Naive thymus-derived CD8-positive, alpha-beta T cell (primary cell): Measurements from ENCODE around the gene SSTR4. TPM values are rescaled to one million over a fixed set of nuclear protein-coding genes. Genes with fewer than 3 reads are reported as not detected.
"Not testable (repeated sequence)": the region's sequence is repeated elsewhere in the genome, so short reads cannot be mapped to it uniquely, and the experiment has no call there.

Experiments used
- ATAC-seq, 2 donors: fragments of 150-1000 bp; cut with Tn5 transposase in 1 of 2; sonication (Bioruptor Pico), chemical (Tn5 transposase) in 1 of 2; 1 replicate in 1 of 2; 2 replicates in 1 of 2; pipeline ENCODE4 v1.10.0; 2021; ENCODE audit warnings: mild to moderate bottlenecking in 2 of 2, moderate library complexity in 2 of 2
- POLR2A ChIA-PET: fragments of 350-600 bp; sonication (Branson Sonifier 250); formaldehyde crosslinking; loops from one replicate; lab custom pipeline; 2021; ENCODE audit warnings: antibody characterized with exemption; lab: Charles Lee
- DNase-seq, 10 donors: peaks; one replicate each; pipeline versions ENCODE4 v3.0.0 to v3.0.0-alpha.2; 2020 to 2022
- H3K27ac Mint-ChIP-seq, 10 donors: one replicate each; pipeline ENCODE4 v1.8.0; 2020 to 2022; ENCODE audit warnings: mild to moderate bottlenecking in 10 of 10, mixed read lengths in 10 of 10, moderate library complexity in 4 of 10, inconsistent platforms in 1 of 10
- H3K27me3 Mint-ChIP-seq, 5 donors: one replicate each; pipeline ENCODE4 v1.8.0; 2021 to 2022; ENCODE audit warnings: mixed read lengths in 5 of 5
- H3K36me3 Mint-ChIP-seq, 3 donors: one replicate each; pipeline ENCODE4 v1.8.0; 2020 to 2022; ENCODE audit warnings: mixed read lengths in 3 of 3, mild to moderate bottlenecking in 2 of 3, inconsistent platforms in 1 of 3
- H3K4me1 Mint-ChIP-seq, 4 donors: one replicate each; pipeline ENCODE4 v1.8.0; 2021 to 2022; ENCODE audit warnings: mixed read lengths in 4 of 4
- H3K4me3 Mint-ChIP-seq, 10 donors: one replicate each; pipeline ENCODE4 v1.8.0; 2020 to 2022; ENCODE audit warnings: mild to moderate bottlenecking in 10 of 10, mixed read lengths in 10 of 10, moderate library complexity in 6 of 10, inconsistent platforms in 1 of 10
- H3K9me3 Mint-ChIP-seq, 9 donors: one replicate each; pipeline ENCODE4 v1.8.0; 2020 to 2022; ENCODE audit warnings: mixed read lengths in 9 of 9, mild to moderate bottlenecking in 3 of 9, inconsistent platforms in 1 of 9, moderate library complexity in 1 of 9
- polyA plus RNA-seq, 3 donors: library from polyadenylated mRNA; unstranded; fragments of 300-500 nt; fragmentation: Illumina TruSeq; gene quantifications; one replicate each; pipeline ENCODE4 v1.2.3, GENCODE V29; 2021
- total RNA-seq, 8 experiments: library from RNA in 2 of 8; stranded (reverse) in 2 of 8; gene quantifications; one replicate each; pipeline ENCODE4 v1.2.3 and lab custom pipeline; 2021 to 2026

Gene SSTR4, protein sequence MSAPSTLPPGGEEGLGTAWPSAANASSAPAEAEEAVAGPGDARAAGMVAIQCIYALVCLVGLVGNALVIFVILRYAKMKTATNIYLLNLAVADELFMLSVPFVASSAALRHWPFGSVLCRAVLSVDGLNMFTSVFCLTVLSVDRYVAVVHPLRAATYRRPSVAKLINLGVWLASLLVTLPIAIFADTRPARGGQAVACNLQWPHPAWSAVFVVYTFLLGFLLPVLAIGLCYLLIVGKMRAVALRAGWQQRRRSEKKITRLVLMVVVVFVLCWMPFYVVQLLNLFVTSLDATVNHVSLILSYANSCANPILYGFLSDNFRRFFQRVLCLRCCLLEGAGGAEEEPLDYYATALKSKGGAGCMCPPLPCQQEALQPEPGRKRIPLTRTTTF
- total RNA-seq (not detected), polyA plus RNA-seq (not detected), total RNA-seq (lab: John Stamatoyannopoulos, UW) (0 reads per million in 6 experiments)

- Mint-ChIP-seq H3K27ac (no peak within 1 kb of the TSS), H3K4me3 (no peak within 1 kb of the TSS), H3K36me3 (no peaks in the 10 kb centered on the region), H3K9me3 (peaks cover 0 to 3% (median 0%) of the 10 kb centered on the region in 9 donors), H3K27me3 (peaks cover 11 to 43% (median 27%) of the 10 kb centered on the region in 5 donors), H3K4me1 (peaks cover 0 to 2% (median 0%) of the 10 kb centered on the region in 4 donors)
- DNase-seq (no peak), ATAC-seq (no peak)
- POLR2A ChIA-PET = no interaction called here
Measured at GRCh38 chr20:23034721-23035671, at the start of gene SSTR4. Gene SSTR4 (plus strand): TSS chr20:23035312. CDS start chr20:23035484, 172 bp downstream.

GRCh38 chr20:22986601-22987000 is 48.5 kb upstream of the SSTR4 start:
- Mint-ChIP-seq H3K9me3 (peaks cover 0 to 9% (median 2%) of the 10 kb centered on the region in 9 donors), H3K27ac (no peak overlapping the region), H3K4me1 (no peaks in the 10 kb centered on the region), H3K36me3 (no peaks in the 10 kb centered on the region), H3K4me3 (no peak overlapping the region), H3K27me3 (peaks cover 0 to 9% (median 8%) of the 10 kb centered on the region in 5 donors)
- POLR2A ChIA-PET = no interaction called here
- ATAC-seq = no peak
- no peak for DNase-seq

GRCh38 chr20:22991424-22991823 is 43.7 kb upstream of the SSTR4 start:
- H3K27ac Mint-ChIP-seq, H3K27me3 Mint-ChIP-seq, DNase-seq, H3K4me3 Mint-ChIP-seq, ATAC-seq, POLR2A ChIA-PET, H3K4me1 Mint-ChIP-seq, H3K36me3 Mint-ChIP-seq: not testable (repeated sequence)
- H3K9me3 Mint-ChIP-seq = peaks cover 0 to 10% (median 5%) of the 10 kb centered on the region in 9 donors

- Mint-ChIP-seq H3K4me1 (no peaks in the 10 kb centered on the region), H3K9me3 (peaks cover 0 to 10% (median 5%) of the 10 kb centered on the region in 9 donors)
Measured at GRCh38 chr20:22993823-22994222, 41.3 kb upstream of the SSTR4 start.

GRCh38 chr20:22995923-22996322 is 39.2 kb upstream of the SSTR4 start:
- H3K36me3 Mint-ChIP-seq = no peaks in the 10 kb centered on the region
- no peak for ATAC-seq
- H3K27ac Mint-ChIP-seq = no peak overlapping the region
- H3K4me1 Mint-ChIP-seq = no peaks in the 10 kb centered on the region
- DNase-seq = no peak
- no peak overlapping the region for H3K4me3 Mint-ChIP-seq
- peaks cover 0 to 9% (median 0%) of the 10 kb centered on the region in 5 donors for H3K27me3 Mint-ChIP-seq
- POLR2A ChIA-PET = no interaction called here
- peaks cover 0 to 10% (median 4%) of the 10 kb centered on the region in 9 donors for H3K9me3 Mint-ChIP-seq

More at GRCh38 chr20:22993823-22994222, 41.3 kb upstream of the SSTR4 start:
- DNase-seq (no peak), ATAC-seq (no peak)
- POLR2A ChIA-PET = no interaction called here
- peaks cover 0 to 9% (median 0%) of the 10 kb centered on the region in 5 donors for H3K27me3 Mint-ChIP-seq
- H3K27ac Mint-ChIP-seq = no peak overlapping the region
- H3K36me3 Mint-ChIP-seq = no peaks in the 10 kb centered on the region
- no peak overlapping the region for H3K4me3 Mint-ChIP-seq

DNA sequence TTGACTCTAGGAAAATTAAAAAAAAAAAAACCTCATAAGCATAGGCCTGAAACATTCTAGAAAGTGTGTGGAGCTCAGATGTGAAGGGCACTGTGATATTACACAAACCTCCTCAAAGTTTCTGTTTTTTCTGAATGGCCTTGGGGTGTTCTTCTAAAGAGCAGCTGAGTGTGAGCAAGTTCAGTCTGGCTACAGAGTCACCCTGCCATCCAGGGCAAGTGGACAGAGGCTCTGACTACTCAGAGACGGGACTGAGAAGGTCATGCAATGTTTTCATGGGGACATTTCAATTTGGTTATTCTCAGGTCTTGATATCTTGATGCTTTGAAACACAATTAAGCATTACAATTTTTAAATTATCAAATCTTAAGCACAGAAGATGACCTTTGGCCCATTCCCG is 36.6 kb upstream of the SSTR4 start:
- DNase-seq (no peak), ATAC-seq (no peak)
- no peak overlapping the region for H3K27ac Mint-ChIP-seq
- H3K9me3 Mint-ChIP-seq = peaks cover 0 to 4% (median 0%) of the 10 kb centered on the region in 9 donors
- H3K27me3 Mint-ChIP-seq = peaks cover 0 to 3% (median 0%) of the 10 kb centered on the region in 5 donors
- POLR2A ChIA-PET = no interaction called here
- H3K4me3 Mint-ChIP-seq = no peak overlapping the region
- no peaks in the 10 kb centered on the region for H3K36me3 Mint-ChIP-seq
- H3K4me1 Mint-ChIP-seq = no peaks in the 10 kb centered on the region

- peaks cover 0 to 3% (median 0%) of the 10 kb centered on the region in 5 donors for H3K27me3 Mint-ChIP-seq
- H3K4me1 Mint-ChIP-seq = no peaks in the 10 kb centered on the region
- POLR2A ChIA-PET = no interaction called here
- no peak overlapping the region for H3K27ac Mint-ChIP-seq
- no peak overlapping the region for H3K4me3 Mint-ChIP-seq
- H3K36me3 Mint-ChIP-seq = no peaks in the 10 kb centered on the region
- ATAC-seq = no peak
- peaks cover 0 to 2% (median 0%) of the 10 kb centered on the region in 9 donors for H3K9me3 Mint-ChIP-seq
- DNase-seq = no peak
Measured at GRCh38 chr20:22999756-23000155, 35.4 kb upstream of the SSTR4 start.

- peaks cover 0 to 2% (median 0%) of the 10 kb centered on the region in 9 donors for H3K9me3 Mint-ChIP-seq
- H3K36me3 Mint-ChIP-seq = no peaks in the 10 kb centered on the region
- POLR2A ChIA-PET = no interaction called here
- H3K4me3 Mint-ChIP-seq = no peak overlapping the region
- DNase-seq (no peak), ATAC-seq (no peak)
- no peak overlapping the region for H3K27ac Mint-ChIP-seq
- H3K27me3 Mint-ChIP-seq = no peaks in the 10 kb centered on the region
- H3K4me1 Mint-ChIP-seq = no peaks in the 10 kb centered on the region
Measured at GRCh38 chr20:23000232-23000947, 34.7 kb upstream of the SSTR4 start.

DNA sequence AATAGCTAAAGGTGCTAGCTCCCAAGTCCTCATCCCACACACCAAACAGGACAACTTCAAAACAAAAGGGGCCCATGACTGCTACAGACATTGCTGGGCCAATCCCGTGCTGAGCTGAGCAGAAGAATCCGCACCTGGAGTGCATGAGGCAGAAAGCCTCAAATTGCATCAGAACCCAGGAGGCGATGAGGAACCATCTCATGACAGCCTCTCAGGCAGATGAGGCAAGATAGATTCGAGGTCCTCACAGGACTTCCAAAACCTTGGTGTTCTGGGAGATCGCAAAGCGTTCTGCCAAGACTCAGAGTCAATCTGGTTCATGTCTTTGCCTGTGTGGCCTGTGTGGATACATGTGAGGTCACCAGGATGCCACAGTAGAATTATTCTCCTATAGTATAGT is 32.8 kb upstream of the SSTR4 start:
- no peak for ATAC-seq
- no peaks in the 10 kb centered on the region for H3K9me3 Mint-ChIP-seq
- DNase-seq = no peak
- no peaks in the 10 kb centered on the region for H3K4me1 Mint-ChIP-seq
- POLR2A ChIA-PET = no interaction called here
- no peaks in the 10 kb centered on the region for H3K27me3 Mint-ChIP-seq
- no peaks in the 10 kb centered on the region for H3K36me3 Mint-ChIP-seq
- H3K4me3 Mint-ChIP-seq = no peak overlapping the region
- H3K27ac Mint-ChIP-seq = no peak overlapping the region

DNA sequence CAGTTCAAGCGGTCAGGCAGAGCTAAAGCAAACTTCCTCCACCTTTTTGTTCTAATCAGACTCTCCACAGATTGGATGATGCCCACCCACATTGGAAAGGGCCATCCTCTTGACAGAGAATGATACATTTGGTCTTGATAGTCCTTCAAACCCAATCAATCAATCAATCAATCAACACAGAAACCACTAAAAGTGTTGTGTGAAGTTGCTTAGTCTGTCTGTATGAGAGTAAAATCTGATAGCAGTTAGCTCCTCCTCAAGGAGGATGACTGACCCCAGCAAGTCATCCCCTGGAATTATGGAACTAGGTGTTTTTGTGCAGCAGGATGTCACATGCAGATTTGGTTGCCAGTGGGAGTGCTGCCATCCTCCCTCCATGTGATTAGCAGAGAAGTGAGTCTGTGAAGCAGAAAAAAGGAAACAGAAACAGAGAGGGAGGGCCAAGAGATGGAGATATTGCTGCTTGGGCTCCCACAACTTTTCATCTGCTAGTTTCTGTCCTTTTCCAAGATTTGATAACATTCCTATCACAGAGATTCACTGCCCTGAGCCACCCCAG is 32.0 kb upstream of the SSTR4 start:
- H3K27me3 Mint-ChIP-seq = no peaks in the 10 kb centered on the region
- no peaks in the 10 kb centered on the region for H3K9me3 Mint-ChIP-seq
- H3K27ac Mint-ChIP-seq = no peak overlapping the region
- H3K4me3 Mint-ChIP-seq = no peak overlapping the region
- POLR2A ChIA-PET = no interaction called here
- ATAC-seq (no peak), DNase-seq (no peak)
- H3K4me1 Mint-ChIP-seq = no peaks in the 10 kb centered on the region
- H3K36me3 Mint-ChIP-seq = no peaks in the 10 kb centered on the region

GRCh38 chr20:23003881-23004460 is 31.1 kb upstream of the SSTR4 start:
- Mint-ChIP-seq H3K36me3 (no peaks in the 10 kb centered on the region), H3K4me3 (no peak overlapping the region), H3K27me3 (no peaks in the 10 kb centered on the region), H3K27ac (no peak overlapping the region), H3K4me1 (no peaks in the 10 kb centered on the region), H3K9me3 (no peaks in the 10 kb centered on the region)
- ATAC-seq = no peak
- DNase-seq = no peak
- POLR2A ChIA-PET = no interaction called here

GRCh38 chr20:23005776-23006175 is 29.3 kb upstream of the SSTR4 start:
- POLR2A ChIA-PET = no interaction called here
- no peaks in the 10 kb centered on the region for H3K4me1 Mint-ChIP-seq
- ATAC-seq (no peak), DNase-seq (no peak)
- peaks cover 0 to 2% (median 0%) of the 10 kb centered on the region in 9 donors for H3K9me3 Mint-ChIP-seq
- H3K36me3 Mint-ChIP-seq = no peaks in the 10 kb centered on the region
- H3K27ac Mint-ChIP-seq = no peak overlapping the region
- no peak overlapping the region for H3K4me3 Mint-ChIP-seq
- H3K27me3 Mint-ChIP-seq = peaks cover 0 to 3% (median 0%) of the 10 kb centered on the region in 5 donors
